ENCODE results near the gene SLIT2.

GRCh38 chr4:20255823-20256222 is 4.1 kb downstream of the SLIT2 start:
- no peak for TF ChIP-seq CEBPB (IDR thresholded peaks at IDR 0.05; ENCODE audit: low read depth)
- no peak for TF ChIP-seq RAD21 (IDR thresholded peaks at IDR 0.05; ENCODE audit: low read depth)
- no peak for TF ChIP-seq CTCF (IDR thresholded peaks at IDR 0.05 in 2 of 3, conservative IDR thresholded peaks at IDR 0.05 in 1 of 3; ENCODE audit: borderline replicate concordance in 1 of 3, insufficient read depth in 1 of 3, low read depth in 2 of 3, low read length in 2 of 3)
- no peak for TF ChIP-seq POLR2A (IDR thresholded peaks at IDR 0.05; ENCODE audit: borderline replicate concordance, extremely low read depth, insufficient read depth, insufficient read length)
- no peak for TF ChIP-seq ATF3 (IDR thresholded peaks at IDR 0.05)
- no peak for TF ChIP-seq YY1 (IDR thresholded peaks at IDR 0.05; ENCODE audit: extremely low read depth, insufficient replicate concordance, low read depth, low read length)
- TF ChIP-seq POLR2AphosphoS5 (IDR thresholded peaks at IDR 0.05; ENCODE audit: low read depth, low read length): no peak
- no peak for TF ChIP-seq EGR1 (IDR thresholded peaks at IDR 0.05; ENCODE audit: low read depth)
- TF ChIP-seq REST (IDR thresholded peaks at IDR 0.05; ENCODE audit: low read depth): no peak
- no peak for TF ChIP-seq SRF (IDR thresholded peaks at IDR 0.05; ENCODE audit: low read depth)
- TF ChIP-seq ELF1 (IDR thresholded peaks at IDR 0.05; ENCODE audit: borderline replicate concordance, low read depth): no peak
- no peak for TF ChIP-seq SP1 (IDR thresholded peaks at IDR 0.05; ENCODE audit: low read depth)
- TF ChIP-seq EZH2phosphoT487 (IDR thresholded peaks at IDR 0.05; ENCODE audit: borderline replicate concordance): no peak

Measured in HCT116 (cell line).